Astrocyte of the spinal cord (primary cell): ENCODE data around the gene CCBE1.

Experiments
- DNase-seq: peaks from one replicate; pipeline ENCODE4 v3.0.0; 2011; ENCODE audit warnings: low read depth, low spot score
- H3K4me3 ChIP-seq: 2 replicates; pipeline ENCODE4 v1.5.1; 2011; ENCODE audit warnings: low read depth, mild to moderate bottlenecking, low read length, moderate library complexity
- CTCF ChIP-seq: IDR thresholded peaks from 2 replicates; pipeline ENCODE4 v1.5.1; 2012; ENCODE audit warnings: low read depth, mild to moderate bottlenecking, low read length, inconsistent platforms
- in situ Hi-C: cut with HindIII; loops from 2 replicates; pipeline ENCODE4 v1.10.0; 2017; ENCODE audit warnings: low sequenced_read_pairs

CCBE1 gene

GRCh38 chr18:59459369-59460071 lies 237.7 kb downstream of the CCBE1 start:
- in situ Hi-C loops = no loop called here
- DNase-seq = peak; percentile 71
- no peak overlapping the region for H3K4me3 ChIP-seq
- TF ChIP-seq CTCF = peak; percentile 47

GRCh38 chr18:59458575-59458974 lies 238.6 kb downstream of the CCBE1 start:
- TF ChIP-seq CTCF = no peak
- in situ Hi-C loops = no loop called here
- no peak for DNase-seq
- no peak overlapping the region for H3K4me3 ChIP-seq

- H3K4me3 ChIP-seq = no peak overlapping the region
- no peak for DNase-seq
- in situ Hi-C loops = no loop called here
- no peak for TF ChIP-seq CTCF
These were observed 240.6 kb downstream of the CCBE1 start for GRCh38 chr18:59456657-59457056.

- no peak overlapping the region for H3K4me3 ChIP-seq
- TF ChIP-seq CTCF = no peak
- no peak for DNase-seq
- in situ Hi-C loops = no loop called here
These were observed 241.4 kb downstream of the CCBE1 start for GRCh38 chr18:59455728-59456276.

GRCh38 chr18:59454909-59455727 lies 242.1 kb downstream of the CCBE1 start:
- DNase-seq = no peak

GRCh38 chr18:59453468-59453961 lies 243.7 kb downstream of the CCBE1 start:
- TF ChIP-seq CTCF = no peak
- in situ Hi-C loops = no loop called here
- no peak overlapping the region for H3K4me3 ChIP-seq
- DNase-seq = no peak

More at GRCh38 chr18:59454909-59455727, 242.1 kb downstream of the CCBE1 start:
- no peak for TF ChIP-seq CTCF
- in situ Hi-C loops = no loop called here
- no peak overlapping the region for H3K4me3 ChIP-seq
